K562 (cell line): ENCODE results near the gene CKMT1A. TPM values are rescaled to one million over a fixed set of nuclear protein-coding genes. Genes with fewer than 3 reads are reported as not detected.
A peak's percentile ranks its signal among the peaks of the same experiment; 100 is the strongest.
"Not testable (repeated sequence)": the region's sequence is repeated elsewhere in the genome, so short reads cannot be mapped to it uniquely, and the experiment has no call there.

Experiments
- ATAC-seq: fragments of 200-7000 bp; cut with Tn5 transposase; 3 replicates; pipeline ENCODE4 v1.9.1; 2020; ENCODE audit warnings: moderate library complexity
- BruUV-seq: library from RNA; stranded (reverse); fragments of 400-500 nt; replicated peaks from 2 replicates; lab custom pipeline; 2021; lab: Mats Ljungman, UMichigan
- CTCF ChIA-PET: fragments of 300-600 bp; formaldehyde crosslinking; extraction: SDS; loops from one replicate; lab custom pipeline; 2021; ENCODE audit warnings: low intra/inter-chr PET ratio; lab: Yijun Ruan, JAX
- POLR2A ChIA-PET: fragments of 300-600, 350-650 bp; sonication (Branson Sonifier 250); formaldehyde crosslinking; extraction: SDS; loops from one replicate; lab custom pipeline; 2021; ENCODE audit warnings: antibody characterized with exemption, inconsistent platforms; lab: Yijun Ruan, JAX
- DNase-seq, 4 experiments: peaks; one replicate each; pipeline versions ENCODE4 v3.0.0 to v3.0.0-alpha.2; 2011 to 2018; ENCODE audit warnings: low spot score in 3 of 4, mixed read lengths in 3 of 4; ENCODE audit errors: extremely low read depth in 1 of 4
- FAIRE-seq: peaks from 2 replicates; lab custom pipeline; 2011; peaks lifted over from hg19 to GRCh38; lab: Jason Lieb, UNC
- H2AFZ ChIP-seq: 2 replicates; pipeline ENCODE4 v1.6.0; 2011; ENCODE audit warnings: low read depth, low read length, control low read depth, inconsistent platforms
- H3K27ac ChIP-seq: fragments of 200-600 bp; 3 replicates; pipeline ENCODE4 v1.8.0; 2011; ENCODE audit warnings: low read depth, mild to moderate bottlenecking, control low read depth, inconsistent platforms, low read length, moderate library complexity, mixed read lengths; ENCODE audit errors: extremely low read depth
- H3K27me3 ChIP-seq, 2 experiments: fragments of 300-600 bp in 1 of 2; 2 replicates in 1 of 2; 3 replicates in 1 of 2; pipeline versions ENCODE4 v1.6.0 to v1.8.0; 2011; ENCODE audit warnings: inconsistent platforms in 2 of 2, low read length in 2 of 2, mild to moderate bottlenecking in 1 of 2, mixed read lengths in 1 of 2, moderate library complexity in 1 of 2; ENCODE audit not compliant: control insufficient read depth in 2 of 2, insufficient read depth in 2 of 2
- H3K36me3 ChIP-seq: fragments of 300-600 bp; 3 replicates; pipeline ENCODE4 v1.8.0; 2011; ENCODE audit warnings: mild to moderate bottlenecking, low read length, inconsistent platforms; ENCODE audit not compliant: control insufficient read depth, insufficient read depth
- H3K4me1 ChIP-seq, 2 experiments: fragments of 200-600 bp in 1 of 2; replicated peaks in 1 of 2; 2 replicates in 1 of 2; 3 replicates in 1 of 2; pipeline versions ENCODE4 v1.5.1 to v1.8.0; 2011; ENCODE audit warnings: inconsistent platforms in 2 of 2, low read length in 2 of 2, mild to moderate bottlenecking in 1 of 2, mixed read lengths in 1 of 2, moderate library complexity in 1 of 2; ENCODE audit not compliant: control insufficient read depth in 2 of 2, insufficient read depth in 2 of 2
- H3K4me2 ChIP-seq: 2 replicates; pipeline ENCODE4 v1.6.1; 2011; ENCODE audit warnings: low read length, control low read depth, inconsistent platforms, mixed read lengths; ENCODE audit not compliant: insufficient read depth
- H3K4me3 ChIP-seq: fragments of 200-600 bp; sonication (generic), shearing (Covaris generic); 2 replicates; pipeline ENCODE4 v1.5.1; 2016; ENCODE audit warnings: control low read depth, inconsistent platforms
- H3K79me2 ChIP-seq: fragments of 200-600 bp; 3 replicates; pipeline ENCODE4 v1.8.0; 2011; ENCODE audit warnings: low read length, inconsistent platforms; ENCODE audit not compliant: control insufficient read depth, insufficient read depth
- H3K9ac ChIP-seq, 2 experiments: 2 replicates each; pipeline versions ENCODE4 v1.6.0 to v1.6.1; 2011; ENCODE audit warnings: low read depth in 2 of 2, low read length in 2 of 2, control low read depth in 1 of 2, inconsistent platforms in 1 of 2, mild to moderate bottlenecking in 1 of 2, mixed read lengths in 1 of 2; ENCODE audit not compliant: insufficient read depth in 1 of 2
- H3K9me1 ChIP-seq: one replicate; pipeline ENCODE4 v1.6.0; 2011; ENCODE audit warnings: inconsistent platforms, mild to moderate bottlenecking, low read length, moderate library complexity; ENCODE audit not compliant: control insufficient read depth, insufficient read depth
- H3K9me3 ChIP-seq: replicated peaks from 2 replicates; pipeline ENCODE4 v1.5.1; 2011; ENCODE audit warnings: low read depth, low read length, inconsistent platforms; ENCODE audit not compliant: control insufficient read depth, insufficient read depth
- H4K20me1 ChIP-seq: replicated peaks from 2 replicates; pipeline ENCODE4 v1.6.1; 2011; ENCODE audit warnings: low read length, inconsistent platforms, mixed read lengths; ENCODE audit not compliant: control insufficient read depth, insufficient read depth
- PHB2 ChIP-seq: fragments of 450-650 bp; IDR thresholded peaks from 2 replicates; pipeline ENCODE4 v1.6.1; 2017; ENCODE audit warnings: low read depth
- ZBTB33 ChIP-seq: sonication (generic); formaldehyde crosslinking; IDR thresholded peaks from 2 replicates; pipeline ENCODE4 v1.8.1; 2023; ENCODE audit warnings: mild to moderate bottlenecking, missing genetic modification reagents
- WGBS: fragments of 100-300 bp; shearing (Covaris generic); methylation state at CpG from one replicate; pipeline ENCODE4 v1.1.6; 2016; ENCODE audit warnings: low coverage, mixed read lengths; ENCODE audit not compliant: insufficient coverage; ENCODE audit errors: missing lambda C conversion rate; 5-methylcytosine and 5-hydroxymethylcytosine counted together
- in situ Hi-C: fragments of 300-500 bp; cut with MboI; formaldehyde crosslinking; loops from 4 replicates; pipeline ENCODE4 v1.15.0; 2018; ENCODE audit warnings: inconsistent platforms, mixed read lengths
- intact Hi-C: fragments of 100-400 bp; cut with micrococcal nuclease; formaldehyde crosslinking; loops from 2 replicates; pipeline ENCODE4 v1.14.2; 2022
- polyA plus RNA-seq, 8 experiments: library from polyadenylated mRNA; depleted of rRNA in 4 of 8; stranded (reverse) in 5 of 8; unstranded in 3 of 8; fragments of >200 nt; fragmentation: Nextera tagmentation in 2 of 8; fragmentation: Illumina TruSeq in 1 of 8; extraction: Ambion mirVana in 2 of 8; extraction: Trizol in 1 of 8; gene quantifications; 2 replicates each; pipeline versions ENCODE4 v1.2.1 to v1.2.3, GENCODE V29; 2011 to 2014; ENCODE audit warnings: inconsistent platforms in 1 of 8, missing spikeins in 1 of 8
- total RNA-seq, 7 experiments: library from RNA; depleted of rRNA in 6 of 7; stranded (reverse); fragments of >200 nt in 6 of 7; fragmentation: Illumina TruSeq in 2 of 7; extraction: Trizol in 2 of 7; gene quantifications; 2 replicates each; pipeline versions ENCODE4 v1.2.1 to v1.2.3, GENCODE V29; 2011 to 2021; ENCODE audit warnings: low replicate concordance in 1 of 7

Gene CKMT1A
- total and polyA plus RNA-seq, 9 of the 15 experiments (the other 6 are each of a cell fraction or from before 2014, with no cell fraction given) = 3.6 to 13.5 (median 7.7) TPM

- Histone ChIP-seq H4K20me1 (no peaks in the 10 kb centered on the region), H3K9me1 (no peaks in the 10 kb centered on the region), H3K4me2 (no peak within 1 kb of the TSS), H3K9me3 (no peaks in the 10 kb centered on the region), H3K27ac (no peak within 1 kb of the TSS), H3K36me3 (peaks cover 4% of the 10 kb centered on the region; the same call in 1 of the 3 replicates), H3K9ac (no peak within 1 kb of the TSS), H3K4me1 (no peaks in the 10 kb centered on the region; a peak in 1 of 5 replicates), H2AFZ (no peak within 1 kb of the TSS), H3K27me3 (no peaks in the 10 kb centered on the region), H3K4me3 (no peak within 1 kb of the TSS), H3K79me2 (no peaks in the 10 kb centered on the region)
- ChIA-PET POLR2A (no interaction called here), CTCF (no interaction called here)
- FAIRE-seq (no peak), ATAC-seq (peak; percentile 51; the same call in 1 of the 3 replicates), DNase-seq (no peak)
- no TSS peak for BruUV-seq
- TF ChIP-seq PHB2 (no peak), ZBTB33 (CRISPR knock-in tag) (peak; percentile 53; the same call in 1 of the 2 replicates)
- intact Hi-C loops (no loop called here), in situ Hi-C loops (no loop called here)
- no CpG with 5 or more reads among the region's 85 CpGs for WGBS
These were observed 44.8 kb upstream of the CKMT1A start, which contains the start of gene CATSPER2 for GRCh38 chr15:43648649-43649429. TSS of gene CATSPER2 (minus strand) at chr15:43648844. CDS start at chr15:43648061, 783 bp downstream.

DNA sequence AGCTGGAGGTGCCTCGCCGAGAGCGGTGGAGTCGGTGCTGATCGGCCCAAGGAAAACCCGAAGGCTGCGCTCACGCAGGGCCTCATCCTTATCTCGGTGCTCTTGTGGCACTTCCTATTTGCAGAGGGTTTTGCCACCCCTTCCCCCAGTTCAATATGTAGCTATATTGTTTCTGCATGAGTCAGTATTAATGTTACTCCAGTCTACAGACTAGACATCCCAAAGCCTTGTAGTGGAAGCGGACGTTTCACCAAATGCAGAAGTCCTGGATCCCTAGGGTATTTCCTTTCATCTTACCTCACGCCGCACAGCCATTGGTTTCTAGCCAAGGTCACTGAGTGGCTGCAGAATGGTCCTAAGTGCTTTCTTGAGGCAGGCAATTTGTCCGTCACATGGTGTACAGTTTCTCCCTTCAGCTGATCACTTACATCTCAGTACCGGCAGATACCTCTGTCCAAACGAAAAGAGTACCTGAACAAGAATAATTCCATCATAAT, 44.2 kb upstream of the CKMT1A start:
- H3K4me3 ChIP-seq, H3K36me3 ChIP-seq, intact Hi-C loops, H3K27me3 ChIP-seq, POLR2A ChIA-PET, H3K9ac ChIP-seq, BruUV-seq, H3K79me2 ChIP-seq, in situ Hi-C loops, H2AFZ ChIP-seq, H3K27ac ChIP-seq, H3K9me1 ChIP-seq, CTCF ChIA-PET, DNase-seq, H4K20me1 ChIP-seq, H3K4me1 ChIP-seq, H3K9me3 ChIP-seq, H3K4me2 ChIP-seq: not testable (repeated sequence)
- peak; percentile 44 for ATAC-seq
- peak; percentile 58 for FAIRE-seq
- WGBS = 93% methylated on average over 11 of the region's 16 CpGs

- H3K27me3 ChIP-seq, intact Hi-C loops, H2AFZ ChIP-seq, H3K79me2 ChIP-seq, H3K9me1 ChIP-seq, H3K36me3 ChIP-seq, H3K4me3 ChIP-seq, H3K27ac ChIP-seq, CTCF ChIA-PET, H3K4me1 ChIP-seq, FAIRE-seq, BruUV-seq, ATAC-seq, H3K9me3 ChIP-seq, DNase-seq, H4K20me1 ChIP-seq, H3K9ac ChIP-seq, POLR2A ChIA-PET, H3K4me2 ChIP-seq: not testable (repeated sequence)
- in situ Hi-C loops = loop anchor here (5.0 kb wide), 1 partner anchor 102 kb away; no protein-coding TSS in a partner anchor
- no CpG with 5 or more reads among the region's 10 CpGs for WGBS
These were observed 33.9 kb upstream of the CKMT1A start for GRCh38 chr15:43659727-43660126.
